T-cell (primary cell): ENCODE results near the gene PRR23E. TPM values are rescaled to one million over a fixed set of nuclear protein-coding genes. Genes with fewer than 3 reads are reported as not detected.

Experiments used
- ATAC-seq, 4 experiments: fragments of 200-7000 bp in 3 of 4; fragments of 150-1000 bp in 1 of 4; cut with Tn5 transposase; replicated peaks in 1 of 4; 1 replicate in 3 of 4; 2 replicates in 1 of 4; pipeline ENCODE4 v1.10.0; 2021; ENCODE audit warnings: moderate library complexity in 3 of 4, mild to moderate bottlenecking in 2 of 4, moderate number of reproducible peaks in 1 of 4
- CTCF ChIA-PET, 2 donors: fragments of 300-600 bp; sonication (Branson Sonifier 250); formaldehyde crosslinking; loops; one replicate each; lab custom pipeline; 2022; ENCODE audit warnings: antibody characterized with exemption in 2 of 2; lab: Charles Lee
- POLR2A ChIA-PET, 2 donors: fragments of 300-600 bp; sonication (Branson Sonifier 250); formaldehyde crosslinking; loops; one replicate each; lab custom pipeline; 2022; ENCODE audit warnings: antibody characterized with exemption in 2 of 2; lab: Charles Lee
- DNase-seq, 35 experiments: peaks; one replicate each; pipeline versions ENCODE4 v3.0.0 to v3.0.0-alpha.2; 2013 to 2023
- H3K27ac ChIP-seq: one replicate; pipeline ENCODE4 v1.5.1; 2013; ENCODE audit warnings: low read length
- H3K27me3 ChIP-seq, 2 experiments: replicated peaks in 1 of 2; 1 replicate in 1 of 2; 2 replicates in 1 of 2; pipeline versions ENCODE4 v1.6.1 to v1.7.0; 2013; ENCODE audit warnings: low read length in 1 of 2, mixed read lengths in 1 of 2; ENCODE audit not compliant: control insufficient read depth in 2 of 2, insufficient read depth in 2 of 2; ENCODE audit errors: extremely low read depth in 1 of 2
- H3K36me3 ChIP-seq, 2 donors: 1 replicate in 1 of 2; 2 replicates in 1 of 2; pipeline versions ENCODE4 v1.6.1 to v1.7.0; 2013; ENCODE audit warnings: low read length in 1 of 2; ENCODE audit not compliant: control insufficient read depth in 2 of 2, insufficient read depth in 1 of 2; ENCODE audit errors: extremely low read depth in 1 of 2
- H3K4me1 ChIP-seq, 2 experiments: 1 replicate in 1 of 2; 2 replicates in 1 of 2; pipeline versions ENCODE4 v1.6.1 to v1.7.0; 2013; ENCODE audit warnings: low read length in 2 of 2, mixed read lengths in 1 of 2; ENCODE audit not compliant: insufficient read depth in 2 of 2, control insufficient read depth in 1 of 2; ENCODE audit errors: extremely low read depth in 1 of 2
- H3K4me3 ChIP-seq, 2 donors: 1 replicate in 1 of 2; 2 replicates in 1 of 2; pipeline versions ENCODE4 v1.5.1 to v1.7.0; 2013; ENCODE audit warnings: mild to moderate bottlenecking in 2 of 2, low read length in 1 of 2, moderate library complexity in 1 of 2; ENCODE audit not compliant: control insufficient read depth in 1 of 2; ENCODE audit errors: extremely low read depth in 1 of 2
- H3K9me3 ChIP-seq: 2 replicates; pipeline ENCODE4 v1.7.0; 2013
- H3K27ac Mint-ChIP-seq, 2 donors: one replicate each; pipeline ENCODE4 v1.8.0; 2020 to 2021; ENCODE audit warnings: mild to moderate bottlenecking in 2 of 2, mixed read lengths in 2 of 2
- H3K27me3 Mint-ChIP-seq, 2 donors: one replicate each; pipeline ENCODE4 v1.8.0; 2021 to 2022; ENCODE audit warnings: mixed read lengths in 2 of 2
- H3K36me3 Mint-ChIP-seq: one replicate; pipeline ENCODE4 v1.8.0; 2021; ENCODE audit warnings: mixed read lengths
- H3K4me1 Mint-ChIP-seq, 3 donors: one replicate each; pipeline ENCODE4 v1.8.0; 2020 to 2022; ENCODE audit warnings: mixed read lengths in 3 of 3, mild to moderate bottlenecking in 1 of 3
- H3K4me3 Mint-ChIP-seq, 3 donors: one replicate each; pipeline ENCODE4 v1.8.0; 2020 to 2022; ENCODE audit warnings: mild to moderate bottlenecking in 3 of 3, mixed read lengths in 3 of 3, moderate library complexity in 3 of 3
- H3K9me3 Mint-ChIP-seq, 3 donors: one replicate each; pipeline ENCODE4 v1.8.0; 2020 to 2022; ENCODE audit warnings: mixed read lengths in 3 of 3
- WGBS: methylation state at CpG from one replicate; pipeline ENCODE4 v1.1.5; 2013; ENCODE audit warnings: missing lambda C conversion rate; ENCODE audit not compliant: insufficient coverage; 5-methylcytosine and 5-hydroxymethylcytosine counted together
- total RNA-seq, 35 experiments: library from RNA in 6 of 35; stranded (reverse) in 6 of 35; fragments of 120-200 nt in 1 of 35; gene quantifications; one replicate each; pipeline versions ENCODE4 v1.2.1 to v1.2.4 and lab custom pipeline; 2013 to 2026

The PRR23E gene, protein sequence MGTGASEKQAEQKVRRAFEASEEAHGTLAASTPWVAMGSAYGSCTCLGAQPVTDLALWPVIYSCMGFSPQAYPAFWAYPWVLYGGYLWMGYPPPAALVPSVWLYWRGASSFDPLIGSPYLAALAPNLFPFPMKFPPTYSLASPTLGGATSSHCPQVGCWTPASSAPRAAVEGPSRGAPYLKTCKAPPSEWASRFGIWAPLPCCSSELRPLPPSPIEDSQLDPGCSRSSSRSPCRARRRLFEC
- total RNA-seq (not detected), total RNA-seq (lab: John Stamatoyannopoulos, UW) (0 reads per million in 29 experiments)
- not detected for total RNA-seq (2013)

- peaks cover 0 to 20% of the 10 kb centered on the region in 2 experiments for H3K27me3 ChIP-seq
- H3K4me3 ChIP-seq: no peak within 1 kb of the TSS
- Mint-ChIP-seq H3K27ac (no peak within 1 kb of the TSS), H3K9me3 (peaks cover 3 to 13% (median 13%) of the 10 kb centered on the region in 3 donors), H3K4me1 (no peaks in the 10 kb centered on the region), H3K36me3 (no peaks in the 10 kb centered on the region), H3K4me3 (no peak within 1 kb of the TSS), H3K27me3 (peaks cover 16 to 19% of the 10 kb centered on the region in 2 donors)
- DNase-seq: no peak
- POLR2A ChIA-PET: no interaction called here
- H3K9me3 ChIP-seq: no peaks in the 10 kb centered on the region
- CTCF ChIA-PET: no interaction called here
- no peaks in the 10 kb centered on the region for H3K36me3 ChIP-seq
- H3K27ac ChIP-seq: no peak within 1 kb of the TSS
- no peaks in the 10 kb centered on the region for H3K4me1 ChIP-seq
- no peak for ATAC-seq
- 92% methylated on average over 31 of the region's 31 CpGs for WGBS
These were observed at the start of gene PRR23E for GRCh38 chr3:127192576-127193232. Gene PRR23E, plus strand, starts transcription at chr3:127193131. Its CDS starts 3,555 bp downstream, at chr3:127196686.

DNA sequence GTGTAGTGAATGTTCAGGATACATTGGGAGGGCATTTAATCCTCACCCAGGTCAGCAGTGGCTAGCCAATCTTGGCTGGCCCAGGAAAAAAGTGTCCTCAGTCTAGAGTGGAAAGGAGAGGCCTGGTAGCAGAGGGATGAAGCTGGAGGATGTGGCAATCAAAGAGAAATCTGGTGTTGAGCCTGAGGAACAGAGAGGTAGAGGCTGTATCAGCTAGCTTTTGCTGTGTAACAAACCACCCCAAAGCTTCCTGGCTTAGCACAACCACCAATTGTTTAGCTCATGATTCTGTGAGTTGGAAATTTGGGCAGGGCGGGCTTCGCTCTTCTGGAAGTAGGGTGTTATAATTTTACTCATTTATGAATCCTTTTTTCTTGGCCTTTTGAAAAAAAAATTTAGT is 49.8 kb upstream of the PRR23E start:
- H3K27ac ChIP-seq: no peak overlapping the region
- H3K4me1 ChIP-seq: no peaks in the 10 kb centered on the region
- Mint-ChIP-seq H3K4me3 (no peak overlapping the region), H3K4me1 (no peaks in the 10 kb centered on the region), H3K9me3 (peaks cover 2 to 10% (median 4%) of the 10 kb centered on the region in 3 donors), H3K27ac (no peak overlapping the region), H3K36me3 (no peaks in the 10 kb centered on the region), H3K27me3 (peaks cover 4 to 8% of the 10 kb centered on the region in 2 donors)
- H3K27me3 ChIP-seq: peaks cover 0 to 20% of the 10 kb centered on the region in 2 experiments
- ATAC-seq: no peak
- CTCF ChIA-PET: no interaction called here
- no peak overlapping the region for H3K4me3 ChIP-seq
- POLR2A ChIA-PET: no interaction called here
- no peak for DNase-seq
- no peaks in the 10 kb centered on the region for H3K36me3 ChIP-seq
- no CpG with 5 or more reads among the region's 2 CpGs for WGBS
- H3K9me3 ChIP-seq: no peaks in the 10 kb centered on the region

DNA sequence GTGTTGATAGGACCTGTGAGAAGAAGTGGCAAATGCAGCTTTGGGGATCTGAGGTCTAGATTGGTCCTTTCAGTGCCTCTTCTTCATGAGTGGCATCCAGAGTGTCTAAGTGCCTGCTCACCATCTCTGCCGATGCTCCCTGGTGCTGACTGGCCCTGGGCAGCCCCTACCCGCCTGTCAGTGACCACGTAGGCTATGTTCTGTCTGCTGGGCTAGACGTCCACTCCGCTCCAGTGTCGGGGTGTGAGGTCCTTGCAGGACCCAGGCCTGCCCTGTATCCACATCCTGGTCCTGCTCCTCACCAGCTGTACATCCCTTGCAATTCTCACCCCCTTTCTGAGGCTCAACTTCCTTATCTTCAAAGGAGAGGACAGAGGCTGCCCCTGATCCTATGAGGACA is 48.3 kb upstream of the PRR23E start:
- no peaks in the 10 kb centered on the region for H3K36me3 Mint-ChIP-seq
- no peak overlapping the region for H3K4me3 Mint-ChIP-seq
- H3K27me3 Mint-ChIP-seq: peaks cover 6 to 13% of the 10 kb centered on the region in 2 donors
- 83% methylated on average over 6 of the region's 6 CpGs for WGBS
- no peak overlapping the region for H3K4me3 ChIP-seq
- DNase-seq (peak in 1 of 35 experiments; percentile 8), ATAC-seq (no peak)
- no peaks in the 10 kb centered on the region for H3K4me1 Mint-ChIP-seq
- ChIA-PET CTCF (no interaction called here), POLR2A (no interaction called here)
- H3K9me3 Mint-ChIP-seq: peaks cover 2 to 10% (median 4%) of the 10 kb centered on the region in 3 donors
- no peak overlapping the region for H3K27ac Mint-ChIP-seq
- no peaks in the 10 kb centered on the region for H3K36me3 ChIP-seq
- H3K27ac ChIP-seq: no peak overlapping the region
- no peaks in the 10 kb centered on the region for H3K9me3 ChIP-seq
- H3K4me1 ChIP-seq: no peaks in the 10 kb centered on the region
- peaks cover 0 to 15% of the 10 kb centered on the region in 2 experiments for H3K27me3 ChIP-seq

DNA sequence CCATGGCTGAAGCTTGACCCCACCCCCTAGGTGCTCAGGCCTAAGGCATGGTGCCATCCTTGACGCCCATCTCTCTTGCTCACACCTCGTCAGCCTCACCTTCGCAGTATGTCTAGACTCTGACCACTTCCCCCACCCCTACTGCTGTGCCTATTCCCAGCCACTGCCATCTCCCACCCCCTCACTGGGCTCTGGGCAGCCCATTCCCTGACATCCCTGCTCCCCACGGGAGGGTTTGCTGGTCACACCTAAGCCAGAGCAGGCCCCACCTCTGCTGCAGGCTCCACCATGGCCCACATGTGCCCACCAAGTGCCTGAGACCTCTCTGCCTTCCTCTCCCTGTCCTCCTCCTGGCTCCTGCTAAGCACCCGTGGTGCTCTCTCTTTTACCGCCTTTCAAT is 47.7 kb upstream of the PRR23E start:
- ChIA-PET POLR2A (no interaction called here), CTCF (no interaction called here)
- H3K27me3 ChIP-seq: peaks cover 0 to 11% of the 10 kb centered on the region in 2 experiments
- ATAC-seq: no peak
- H3K9me3 ChIP-seq: no peaks in the 10 kb centered on the region
- no peak overlapping the region for H3K27ac ChIP-seq
- Mint-ChIP-seq H3K27ac (no peak overlapping the region), H3K9me3 (peaks cover 2 to 10% (median 4%) of the 10 kb centered on the region in 3 donors), H3K27me3 (peaks cover 9 to 13% of the 10 kb centered on the region in 2 donors), H3K4me3 (no peak overlapping the region), H3K36me3 (no peaks in the 10 kb centered on the region), H3K4me1 (no peaks in the 10 kb centered on the region)
- 92% methylated on average over 6 of the region's 6 CpGs for WGBS
- no peaks in the 10 kb centered on the region for H3K4me1 ChIP-seq
- H3K36me3 ChIP-seq: no peaks in the 10 kb centered on the region
- H3K4me3 ChIP-seq: no peak overlapping the region
- DNase-seq: peak in 1 of 35 experiments; percentile 2

DNA sequence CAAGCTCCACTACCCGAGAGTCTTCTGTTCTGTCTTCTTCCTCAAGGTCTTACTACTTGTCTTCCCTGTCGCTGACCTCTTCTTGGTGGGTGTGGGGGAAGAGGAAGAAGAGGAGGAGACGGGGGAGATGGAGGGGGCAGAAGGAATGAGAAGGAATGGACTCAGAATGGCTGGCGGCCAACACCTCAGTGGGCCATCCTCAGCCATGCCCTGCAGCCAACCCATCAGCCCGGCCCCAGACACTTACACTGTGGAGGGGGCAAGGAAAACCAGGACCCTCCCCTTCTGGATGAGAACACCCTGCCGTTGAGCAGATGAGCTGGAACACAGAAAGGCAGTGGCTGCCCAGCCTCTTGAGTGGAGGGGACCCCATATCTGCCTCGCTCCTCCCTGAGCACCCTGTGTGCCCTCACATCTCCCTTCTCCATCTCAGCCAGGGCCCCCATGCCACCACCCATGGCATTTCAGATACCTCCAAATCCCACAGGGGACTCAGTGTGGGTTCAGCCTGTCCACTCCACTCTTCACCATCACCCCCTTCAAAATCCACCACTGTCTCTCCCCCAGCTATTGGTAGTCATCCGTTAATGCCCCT is 45.5 kb upstream of the PRR23E start:
- ATAC-seq: no peak
- Histone ChIP-seq H3K9me3 (no peaks in the 10 kb centered on the region), H3K4me3 (no peak overlapping the region), H3K4me1 (no peaks in the 10 kb centered on the region), H3K36me3 (no peaks in the 10 kb centered on the region), H3K27ac (no peak overlapping the region), H3K27me3 (peaks cover 0 to 14% of the 10 kb centered on the region in 2 experiments)
- Mint-ChIP-seq H3K4me1 (no peaks in the 10 kb centered on the region), H3K27me3 (peaks cover 11 to 13% of the 10 kb centered on the region in 2 donors), H3K4me3 (no peak overlapping the region), H3K27ac (no peak overlapping the region), H3K9me3 (peaks cover 2 to 10% (median 4%) of the 10 kb centered on the region in 3 donors), H3K36me3 (no peaks in the 10 kb centered on the region)
- no peak for DNase-seq
- CTCF ChIA-PET: no interaction called here
- POLR2A ChIA-PET: no interaction called here
- WGBS: 64% methylated on average over 4 of the region's 8 CpGs

DNA sequence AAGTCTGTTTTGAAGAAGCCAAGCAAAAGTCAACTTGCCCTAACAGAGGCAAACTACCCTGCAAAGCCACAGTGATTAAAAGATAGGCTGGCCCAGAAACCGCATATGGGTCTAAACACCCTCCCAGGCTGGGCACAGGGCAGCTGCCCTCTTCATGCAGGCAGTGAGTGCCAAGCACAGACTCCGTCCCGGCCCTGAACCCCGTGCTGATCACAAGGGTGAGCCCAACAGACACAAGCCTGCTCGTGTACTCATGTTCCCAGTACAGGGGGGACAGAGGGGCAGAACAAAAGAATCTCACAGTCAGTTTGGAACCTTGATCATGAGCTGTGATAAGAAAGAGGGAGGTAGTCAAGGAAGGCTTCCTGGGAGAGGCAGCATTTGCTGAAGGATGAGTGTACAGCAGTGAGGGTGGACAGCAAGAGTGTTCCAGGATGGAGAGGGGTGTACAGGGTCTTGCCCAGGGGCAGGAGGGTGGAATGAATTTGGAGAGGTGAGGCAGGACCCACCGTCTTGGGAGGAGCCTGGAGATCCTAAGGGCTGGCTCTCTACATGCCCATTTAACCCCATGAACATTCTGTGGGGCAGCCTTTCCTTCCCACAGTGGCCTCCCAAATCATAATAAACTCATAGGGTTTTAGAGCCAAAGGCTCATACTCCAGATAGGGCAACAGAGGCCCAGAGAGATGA is 43.2 kb upstream of the PRR23E start:
- H3K4me3 Mint-ChIP-seq: no peak overlapping the region
- no peaks in the 10 kb centered on the region for H3K9me3 Mint-ChIP-seq
- ChIA-PET CTCF (no interaction called here), POLR2A (no interaction called here)
- H3K27me3 Mint-ChIP-seq: peaks cover 11 to 13% of the 10 kb centered on the region in 2 donors
- peaks cover 0 to 22% of the 10 kb centered on the region in 2 experiments for H3K27me3 ChIP-seq
- ATAC-seq (no peak), DNase-seq (no peak)
- H3K27ac ChIP-seq: no peak overlapping the region
- no peaks in the 10 kb centered on the region for H3K4me1 ChIP-seq
- no peaks in the 10 kb centered on the region for H3K4me1 Mint-ChIP-seq
- H3K4me3 ChIP-seq: no peak overlapping the region
- WGBS: 84% methylated on average over 5 of the region's 6 CpGs
- no peaks in the 10 kb centered on the region for H3K36me3 ChIP-seq
- no peak overlapping the region for H3K27ac Mint-ChIP-seq
- no peaks in the 10 kb centered on the region for H3K36me3 Mint-ChIP-seq
- H3K9me3 ChIP-seq: no peaks in the 10 kb centered on the region
